H1 (cell line): ENCODE results near the gene PANX1. TPM values are rescaled to one million over a fixed set of nuclear protein-coding genes. Genes with fewer than 3 reads are reported as not detected.
"Not testable (repeated sequence)": the region's sequence is repeated elsewhere in the genome, so short reads cannot be mapped to it uniquely, and the experiment has no call there.

ENCODE experiments used
- CTCF ChIA-PET: fragments of 300-600 bp; sonication (Branson Sonifier 250); formaldehyde crosslinking; loops from one replicate; lab custom pipeline; 2021; ENCODE audit not compliant: partially characterized antibody; lab: Charles Lee
- POLR2A ChIA-PET: fragments of 300-600 bp; sonication (Branson Sonifier 250); formaldehyde crosslinking; loops from one replicate; lab custom pipeline; 2021; ENCODE audit warnings: inconsistent platforms; ENCODE audit not compliant: partially characterized antibody; lab: Charles Lee
- DNase-seq, 2 experiments: peaks; one replicate each; pipeline versions ENCODE4 v3.0.0 to v3.0.0-alpha.2; 2010 to 2022; ENCODE audit warnings: low spot score in 2 of 2, low read depth in 1 of 2, mixed read lengths in 1 of 2
- FAIRE-seq: peaks from 2 replicates; lab custom pipeline; 2011; peaks lifted over from hg19 to GRCh38; lab: Jason Lieb, UNC
- H2AFZ ChIP-seq: 2 replicates; pipeline ENCODE4 v1.8.1; 2012; ENCODE audit warnings: low read length, inconsistent platforms
- H2AK5ac ChIP-seq: 2 replicates; pipeline ENCODE4 v1.6.1; 2013; ENCODE audit warnings: low read depth, low read length
- H2BK120ac ChIP-seq: replicated peaks from 2 replicates; pipeline ENCODE3; 2013; ENCODE audit warnings: low read depth, low read length, inconsistent platforms
- H2BK12ac ChIP-seq: 2 replicates; pipeline ENCODE4 v1.6.1; 2013; ENCODE audit warnings: low read depth, low read length
- H2BK15ac ChIP-seq: 2 replicates; pipeline ENCODE4 v1.6.1; 2013; ENCODE audit warnings: low read length
- H2BK20ac ChIP-seq: 2 replicates; pipeline ENCODE4 v1.6.1; 2013; ENCODE audit warnings: low read length
- H2BK5ac ChIP-seq: 2 replicates; pipeline ENCODE4 v1.6.1; 2013; ENCODE audit warnings: low read depth, low read length
- H3K14ac ChIP-seq: 2 replicates; pipeline ENCODE4 v1.6.1; 2013; ENCODE audit warnings: inconsistent platforms; ENCODE audit not compliant: insufficient read length
- H3K18ac ChIP-seq: 2 replicates; pipeline ENCODE4 v1.6.1; 2013; ENCODE audit warnings: low read length; ENCODE audit errors: extremely low read depth
- H3K23ac ChIP-seq: 2 replicates; pipeline ENCODE4 v1.6.1; 2013; ENCODE audit warnings: inconsistent platforms; ENCODE audit not compliant: insufficient read length
- H3K23me2 ChIP-seq: 2 replicates; pipeline ENCODE4 v1.6.1; 2013; ENCODE audit warnings: low read depth, low read length
- H3K27ac ChIP-seq: 2 replicates; pipeline ENCODE4 v1.6.1; 2011; ENCODE audit warnings: low read depth, low read length, inconsistent platforms
- H3K27me3 ChIP-seq, 4 experiments: replicated peaks in 1 of 4; 1 replicate in 1 of 4; 2 replicates in 3 of 4; pipeline versions ENCODE4 v1.6.1 to v1.8.1; 2011 to 2013; ENCODE audit warnings: low read length in 3 of 4, mild to moderate bottlenecking in 3 of 4, inconsistent platforms in 2 of 4, mixed read lengths in 2 of 4, moderate library complexity in 1 of 4; ENCODE audit not compliant: control insufficient read depth in 3 of 4, insufficient read depth in 3 of 4; ENCODE audit errors: extremely low read depth in 1 of 4
- H3K36me3 ChIP-seq, 4 experiments: 2 replicates each; pipeline versions ENCODE4 v1.6.1 to v1.8.1; 2011 to 2013; ENCODE audit warnings: mild to moderate bottlenecking in 4 of 4, low read length in 3 of 4, moderate library complexity in 2 of 4, control low read depth in 1 of 4, inconsistent platforms in 1 of 4; ENCODE audit not compliant: insufficient read depth in 4 of 4, control insufficient read depth in 2 of 4
- H3K4ac ChIP-seq: replicated peaks from 2 replicates; pipeline ENCODE3; 2013; ENCODE audit warnings: low read length, low read depth, mixed read lengths, inconsistent platforms; ENCODE audit not compliant: insufficient read length
- H3K4me1 ChIP-seq, 4 experiments: replicated peaks in 1 of 4; 1 replicate in 1 of 4; 2 replicates in 3 of 4; pipeline versions ENCODE4 v1.6.1 to v1.8.1; 2011 to 2013; ENCODE audit warnings: low read length in 3 of 4, inconsistent platforms in 2 of 4, mixed read lengths in 1 of 4; ENCODE audit not compliant: insufficient read depth in 4 of 4, control insufficient read depth in 3 of 4
- H3K4me2 ChIP-seq, 2 experiments: 2 replicates each; pipeline versions ENCODE4 v1.6.1 to v1.8.1; 2011 to 2013; ENCODE audit warnings: low read depth in 2 of 2, low read length in 2 of 2, control low read depth in 1 of 2, inconsistent platforms in 1 of 2, mild to moderate bottlenecking in 1 of 2; ENCODE audit not compliant: insufficient read depth in 1 of 2
- H3K4me3 ChIP-seq, 4 experiments: fragments of 200-600, 300-600 bp in 1 of 4; sonication (generic), shearing (Covaris generic), sonication (Bioruptor Twin) in 1 of 4; 2 replicates each; pipeline versions ENCODE4 v1.5.1 to v1.8.1; 2011 to 2016; ENCODE audit warnings: low read length in 4 of 4, low read depth in 3 of 4, control low read depth in 2 of 4, inconsistent platforms in 2 of 4, mild to moderate bottlenecking in 2 of 4, mixed read lengths in 1 of 4, moderate library complexity in 1 of 4; ENCODE audit not compliant: insufficient read depth in 2 of 4; ENCODE audit errors: extremely low read depth in 1 of 4
- H3K56ac ChIP-seq: replicated peaks from 2 replicates; pipeline ENCODE3; 2013; ENCODE audit warnings: low read depth, mild to moderate bottlenecking, mixed read lengths, low read length, inconsistent platforms; ENCODE audit not compliant: insufficient read length
- H3K79me1 ChIP-seq: 2 replicates; pipeline ENCODE4 v1.6.1; 2013; ENCODE audit warnings: low read depth, low read length, control low read depth
- H3K79me2 ChIP-seq, 2 experiments: 2 replicates each; pipeline versions ENCODE4 v1.6.1 to v1.8.1; 2012 to 2013; ENCODE audit warnings: low read length in 2 of 2, mild to moderate bottlenecking in 2 of 2, inconsistent platforms in 1 of 2; ENCODE audit not compliant: insufficient read depth in 2 of 2, control insufficient read depth in 1 of 2
- H3K9ac ChIP-seq, 4 experiments: replicated peaks in 1 of 4; 1 replicate in 1 of 4; 2 replicates in 3 of 4; pipeline versions ENCODE4 v1.6.1 to v1.8.1; 2011 to 2013; ENCODE audit warnings: low read depth in 3 of 4, low read length in 3 of 4, control low read depth in 2 of 4, mild to moderate bottlenecking in 2 of 4, moderate library complexity in 2 of 4, inconsistent platforms in 1 of 4; ENCODE audit errors: extremely low read depth in 1 of 4
- H3K9me3 ChIP-seq, 2 experiments: 2 replicates each; pipeline versions ENCODE4 v1.6.1 to v1.8.1; 2012 to 2013; ENCODE audit warnings: mild to moderate bottlenecking in 2 of 2, moderate library complexity in 2 of 2, control low read depth in 1 of 2, inconsistent platforms in 1 of 2, low read depth in 1 of 2, low read length in 1 of 2, mixed read lengths in 1 of 2; ENCODE audit not compliant: insufficient read depth in 2 of 2
- H4K20me1 ChIP-seq, 2 experiments: replicated peaks in 1 of 2; 2 replicates each; pipeline versions ENCODE3 to v1.8.1; 2011 to 2013; ENCODE audit warnings: inconsistent platforms in 2 of 2, low read length in 2 of 2, mild to moderate bottlenecking in 1 of 2; ENCODE audit not compliant: insufficient read depth in 2 of 2, control insufficient read depth in 1 of 2
- H4K5ac ChIP-seq: 2 replicates; pipeline ENCODE4 v1.6.1; 2013; ENCODE audit warnings: low read length, low read depth, mixed read lengths, inconsistent platforms; ENCODE audit not compliant: insufficient read length
- H4K8ac ChIP-seq: 2 replicates; pipeline ENCODE4 v1.8.0; 2013; ENCODE audit warnings: mild to moderate bottlenecking, moderate library complexity, low read length, inconsistent platforms; ENCODE audit not compliant: insufficient read depth; ENCODE audit errors: extremely low read depth
- H4K91ac ChIP-seq: replicated peaks from 2 replicates; pipeline ENCODE3; 2013; ENCODE audit warnings: low read length, mixed read lengths, inconsistent platforms; ENCODE audit not compliant: insufficient read length
- NANOG ChIP-seq: IDR thresholded peaks from 2 replicates; pipeline ENCODE4 v1.6.1; 2011; ENCODE audit warnings: low read length, low read depth, mild to moderate bottlenecking, inconsistent platforms; ENCODE audit not compliant: insufficient read depth, poor library complexity, severe bottlenecking
- WGBS, 2 experiments: shearing (Covaris generic) in 1 of 2; methylation state at CpG; one replicate each; pipeline versions ENCODE4 v1.1.6 to v1.1.7; 2013 to 2015; ENCODE audit warnings: low lambda C conversion rate in 2 of 2, mixed read lengths in 2 of 2, inconsistent platforms in 1 of 2, low coverage in 1 of 2, missing lambda C conversion rate in 1 of 2; ENCODE audit not compliant: insufficient replicate concordance in 2 of 2, insufficient coverage in 1 of 2, insufficient read length in 1 of 2; ENCODE audit errors: extremely low coverage in 1 of 2, missing lambda C conversion rate in 1 of 2; 5-methylcytosine and 5-hydroxymethylcytosine counted together
- polyA plus RNA-seq, 7 experiments: library from polyadenylated mRNA; depleted of rRNA in 3 of 7; stranded (reverse) in 5 of 7; unstranded in 2 of 7; fragments of >200 nt in 5 of 7; fragments of 200-250 nt in 2 of 7; gene quantifications; 1 replicate in 5 of 7; 2 replicates in 1 of 7; 4 replicates in 1 of 7; pipeline versions ENCODE4 v1.2.1 to v1.2.3, GENCODE V29; 2011 to 2013; ENCODE audit warnings: missing spikeins in 2 of 7, mixed read lengths in 2 of 7
- total RNA-seq: library from RNA; stranded (reverse); fragmentation: NEBNext Ultra II Directional; extraction: Animal tissue kit (Norgen Biotek cat#: 25700); gene quantifications from 2 replicates; pipeline ENCODE4 v1.2.1, GENCODE V29; 2021

The PANX1 gene
- total and polyA plus RNA-seq, 2 of the 8 experiments (the other 6 are each of a cell fraction or from before 2014, with no cell fraction given), result 15.9 to 35.2 TPM

GRCh38 chr11:94119676-94120075 is 9.0 kb upstream of the PANX1 start:
- not testable (repeated sequence) for H3K9ac ChIP-seq, H3K79me1 ChIP-seq, H4K91ac ChIP-seq, H3K4me3 ChIP-seq, H3K79me2 ChIP-seq, DNase-seq, H2BK12ac ChIP-seq, H3K27me3 ChIP-seq, H4K8ac ChIP-seq, H3K18ac ChIP-seq, FAIRE-seq, H3K14ac ChIP-seq, H3K27ac ChIP-seq, H3K4ac ChIP-seq, H2AFZ ChIP-seq, H2BK5ac ChIP-seq, H3K36me3 ChIP-seq, H2BK15ac ChIP-seq, H4K20me1 ChIP-seq, H2AK5ac ChIP-seq, H3K23ac ChIP-seq, H2BK20ac ChIP-seq
- 18% methylated on average over 6 of the region's 6 CpGs; no CpG with 5 or more reads in 1 of the 2 experiments for WGBS, 2 experiments
- CTCF ChIA-PET, result interaction anchor here (1.3 to 2.0 kb wide), 3 partner anchors 9 to 118 kb away, joined by 3 to 5 read pairs (median 4); partner anchors contain the start of gene PANX1
- peaks cover 5 to 19% (median 12%) of the 10 kb centered on the region in 4 experiments; a peak in 6 of 7 replicates for H3K4me1 ChIP-seq
- POLR2A ChIA-PET, result interaction anchor here (2.3 to 3.3 kb wide), 2 partner anchors 9 to 12 kb away, joined by 8 to 32 read pairs; partner anchors contain the start of gene PANX1
- TF ChIP-seq NANOG, result peak; percentile 84
- TF ChIP-seq, all 59 proteins: peak for 1; not testable (repeated sequence) for 58
- H4K5ac ChIP-seq, H3K56ac ChIP-seq, H2BK120ac ChIP-seq, H3K23me2 ChIP-seq, H3K9me3 ChIP-seq: not testable (repeated sequence)
- peak overlapping the region; percentile 29 to 33; a peak in 2 of 4 replicates for H3K4me2 ChIP-seq
